ENCODE results near the gene ZNF30.

DNA sequence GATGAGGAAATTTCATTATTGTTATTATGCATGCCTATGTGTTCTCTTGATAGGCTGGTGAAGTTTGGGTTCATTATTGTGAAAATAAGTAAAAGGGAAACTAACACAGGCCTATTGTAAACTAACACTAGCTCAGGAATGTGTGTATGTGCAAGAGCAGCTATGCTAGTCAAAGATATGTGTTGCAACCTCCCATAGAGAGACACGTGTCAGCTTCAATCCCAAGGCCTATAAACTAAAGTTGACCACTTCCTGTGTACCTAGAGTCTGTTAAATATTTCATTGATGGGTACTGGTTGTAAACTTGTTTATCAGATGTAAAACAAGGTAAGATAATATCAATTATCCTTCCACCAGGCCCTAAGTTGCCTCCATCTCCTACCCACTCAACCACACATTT, 44.7 kb upstream of the ZNF30 start:
- TF ChIP-seq, protein P1, sequence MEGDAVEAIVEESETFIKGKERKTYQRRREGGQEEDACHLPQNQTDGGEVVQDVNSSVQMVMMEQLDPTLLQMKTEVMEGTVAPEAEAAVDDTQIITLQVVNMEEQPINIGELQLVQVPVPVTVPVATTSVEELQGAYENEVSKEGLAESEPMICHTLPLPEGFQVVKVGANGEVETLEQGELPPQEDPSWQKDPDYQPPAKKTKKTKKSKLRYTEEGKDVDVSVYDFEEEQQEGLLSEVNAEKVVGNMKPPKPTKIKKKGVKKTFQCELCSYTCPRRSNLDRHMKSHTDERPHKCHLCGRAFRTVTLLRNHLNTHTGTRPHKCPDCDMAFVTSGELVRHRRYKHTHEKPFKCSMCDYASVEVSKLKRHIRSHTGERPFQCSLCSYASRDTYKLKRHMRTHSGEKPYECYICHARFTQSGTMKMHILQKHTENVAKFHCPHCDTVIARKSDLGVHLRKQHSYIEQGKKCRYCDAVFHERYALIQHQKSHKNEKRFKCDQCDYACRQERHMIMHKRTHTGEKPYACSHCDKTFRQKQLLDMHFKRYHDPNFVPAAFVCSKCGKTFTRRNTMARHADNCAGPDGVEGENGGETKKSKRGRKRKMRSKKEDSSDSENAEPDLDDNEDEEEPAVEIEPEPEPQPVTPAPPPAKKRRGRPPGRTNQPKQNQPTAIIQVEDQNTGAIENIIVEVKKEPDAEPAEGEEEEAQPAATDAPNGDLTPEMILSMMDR (IDR thresholded peaks at IDR 0.05), result no peak
- TF ChIP-seq POLR2A (IDR thresholded peaks at IDR 0.05), result no peak
